Calu3 (cell line): ENCODE measurements around the gene PRKAA2. TPM values are rescaled to one million over a fixed set of nuclear protein-coding genes. Genes with fewer than 3 reads are reported as not detected.

Experiments
- BruUV-seq: library from RNA; stranded (reverse); fragments of 400-500 nt; replicated peaks from 2 replicates; lab custom pipeline; 2021; lab: Mats Ljungman, UMichigan
- CTCF ChIA-PET: fragments of 300-600 bp; sonication (Branson Sonifier 250); formaldehyde crosslinking; loops from one replicate; lab custom pipeline; 2022; ENCODE audit warnings: antibody characterized with exemption; lab: Charles Lee
- DNase-seq: peaks from one replicate; pipeline ENCODE4 v3.0.0; 2022
- H3K27ac Mint-ChIP-seq: one replicate; pipeline ENCODE4 v1.8.0; 2022; ENCODE audit warnings: mixed read lengths; ENCODE audit not compliant: unreplicated experiment
- H3K27me3 Mint-ChIP-seq: one replicate; pipeline ENCODE4 v1.8.0; 2022; ENCODE audit warnings: mixed read lengths; ENCODE audit not compliant: unreplicated experiment
- H3K36me3 Mint-ChIP-seq: one replicate; pipeline ENCODE4 v1.8.0; 2022; ENCODE audit warnings: mild to moderate bottlenecking, moderate library complexity, mixed read lengths; ENCODE audit not compliant: insufficient read depth, unreplicated experiment
- H3K4me1 Mint-ChIP-seq: one replicate; pipeline ENCODE4 v1.8.0; 2022; ENCODE audit warnings: mild to moderate bottlenecking, low read depth, mixed read lengths; ENCODE audit not compliant: unreplicated experiment
- H3K4me3 Mint-ChIP-seq: one replicate; pipeline ENCODE4 v1.8.0; 2022; ENCODE audit warnings: mild to moderate bottlenecking, low read depth, moderate library complexity, mixed read lengths; ENCODE audit not compliant: unreplicated experiment
- H3K9me3 Mint-ChIP-seq: one replicate; pipeline ENCODE4 v1.8.0; 2022; ENCODE audit warnings: low read depth, mixed read lengths; ENCODE audit not compliant: unreplicated experiment
- intact Hi-C: fragments of 100-400 bp; cut with micrococcal nuclease; formaldehyde crosslinking; loops from one replicate; pipeline ENCODE4 v1.10.0; 2022; ENCODE audit not compliant: unreplicated experiment
- total RNA-seq: library from RNA; stranded (reverse); gene quantifications from 2 replicates; pipeline ENCODE4 v1.2.3, GENCODE V29; 2022
- TF ChIP-seq, protein P1 (sequence below): fragments of 200-600 bp; IDR thresholded peaks from one replicate; pipeline ENCODE4 v1.8.0; 2022; ENCODE audit warnings: antibody characterized with exemption; ENCODE audit not compliant: unreplicated experiment

The PRKAA2 gene
- total RNA-seq, 1 experiment from 2014 or later: 9.7 TPM

DNA sequence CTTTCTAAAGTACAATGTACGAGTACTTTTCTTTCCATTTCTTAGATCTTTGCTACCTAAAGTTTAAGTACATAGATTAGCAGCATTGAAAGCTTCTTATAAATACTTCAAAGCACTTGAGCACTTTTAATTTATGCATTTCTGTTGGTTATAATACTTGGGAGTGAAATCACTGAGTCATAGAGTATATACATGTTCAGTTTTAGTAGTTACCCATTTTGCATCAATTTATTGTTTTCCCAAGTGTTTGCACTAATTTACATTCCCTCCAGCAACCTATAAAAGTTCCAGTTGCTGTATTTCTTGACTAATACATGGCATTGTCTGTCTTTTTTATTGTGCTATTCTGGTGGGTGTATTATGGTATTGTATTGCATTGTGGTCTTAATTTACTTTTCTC lies 20.3 kb downstream of the PRKAA2 start:
- H3K4me3 Mint-ChIP-seq: no peak overlapping the region
- TF ChIP-seq, protein P1, sequence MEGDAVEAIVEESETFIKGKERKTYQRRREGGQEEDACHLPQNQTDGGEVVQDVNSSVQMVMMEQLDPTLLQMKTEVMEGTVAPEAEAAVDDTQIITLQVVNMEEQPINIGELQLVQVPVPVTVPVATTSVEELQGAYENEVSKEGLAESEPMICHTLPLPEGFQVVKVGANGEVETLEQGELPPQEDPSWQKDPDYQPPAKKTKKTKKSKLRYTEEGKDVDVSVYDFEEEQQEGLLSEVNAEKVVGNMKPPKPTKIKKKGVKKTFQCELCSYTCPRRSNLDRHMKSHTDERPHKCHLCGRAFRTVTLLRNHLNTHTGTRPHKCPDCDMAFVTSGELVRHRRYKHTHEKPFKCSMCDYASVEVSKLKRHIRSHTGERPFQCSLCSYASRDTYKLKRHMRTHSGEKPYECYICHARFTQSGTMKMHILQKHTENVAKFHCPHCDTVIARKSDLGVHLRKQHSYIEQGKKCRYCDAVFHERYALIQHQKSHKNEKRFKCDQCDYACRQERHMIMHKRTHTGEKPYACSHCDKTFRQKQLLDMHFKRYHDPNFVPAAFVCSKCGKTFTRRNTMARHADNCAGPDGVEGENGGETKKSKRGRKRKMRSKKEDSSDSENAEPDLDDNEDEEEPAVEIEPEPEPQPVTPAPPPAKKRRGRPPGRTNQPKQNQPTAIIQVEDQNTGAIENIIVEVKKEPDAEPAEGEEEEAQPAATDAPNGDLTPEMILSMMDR: no peak
- H3K27me3 Mint-ChIP-seq: no peaks in the 10 kb centered on the region
- no TSS peak for BruUV-seq
- no peaks in the 10 kb centered on the region for H3K9me3 Mint-ChIP-seq
- CTCF ChIA-PET: no interaction called here
- DNase-seq: no peak
- no peaks in the 10 kb centered on the region for H3K36me3 Mint-ChIP-seq
- H3K4me1 Mint-ChIP-seq: no peaks in the 10 kb centered on the region
- intact Hi-C loops: no loop called here
- no peak overlapping the region for H3K27ac Mint-ChIP-seq

DNA sequence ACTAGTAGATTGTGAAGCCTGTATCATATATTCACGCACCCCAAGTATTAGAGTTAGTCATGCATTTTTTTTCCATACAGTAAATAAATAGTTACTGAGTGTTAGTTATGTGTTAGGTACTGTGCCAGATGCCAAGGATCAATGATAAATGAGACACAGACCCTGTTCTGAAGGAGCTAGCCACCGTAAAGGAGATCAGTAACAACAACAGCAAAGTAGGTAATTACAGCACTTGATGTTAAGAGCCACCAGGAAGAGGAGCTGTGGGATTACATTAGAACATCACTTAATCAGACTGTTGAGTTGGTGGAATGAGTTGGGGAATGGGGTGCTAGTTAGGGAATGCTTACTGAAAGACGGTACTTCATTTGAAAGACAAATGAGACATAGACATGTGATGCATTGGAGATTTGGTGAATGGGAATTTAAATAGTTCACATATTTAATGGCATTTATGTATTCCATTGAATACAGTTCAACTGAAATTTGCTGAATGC lies 21.0 kb downstream of the PRKAA2 start:
- Mint-ChIP-seq H3K4me1 (no peaks in the 10 kb centered on the region), H3K36me3 (no peaks in the 10 kb centered on the region), H3K4me3 (no peak overlapping the region), H3K27ac (no peak overlapping the region), H3K27me3 (no peaks in the 10 kb centered on the region), H3K9me3 (no peaks in the 10 kb centered on the region)
- CTCF ChIA-PET: no interaction called here
- DNase-seq: no peak
- BruUV-seq: no TSS peak
- TF ChIP-seq, protein P1: no peak
- intact Hi-C loops: no loop called here

DNA sequence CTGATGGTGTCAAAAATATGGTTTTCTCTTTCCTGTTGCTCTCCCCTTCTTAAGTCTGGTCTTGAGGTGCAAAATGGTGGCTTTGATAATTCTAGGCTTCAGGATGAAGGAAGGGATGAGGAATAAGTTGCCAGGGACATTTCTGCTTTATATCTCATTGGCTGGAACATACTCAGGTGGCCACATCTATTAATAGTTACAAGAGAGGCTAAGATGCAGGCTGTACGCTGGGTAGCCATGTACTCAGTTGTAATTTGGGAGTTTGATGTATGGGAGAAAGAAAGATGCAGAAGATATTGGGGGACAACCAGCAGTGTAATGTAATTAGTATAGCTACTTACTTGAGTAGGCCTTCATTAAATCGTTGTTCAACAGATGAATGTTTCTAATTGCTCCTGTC lies 25.2 kb downstream of the PRKAA2 start:
- BruUV-seq: no TSS peak
- no peaks in the 10 kb centered on the region for H3K27me3 Mint-ChIP-seq
- peaks cover 8% of the 10 kb centered on the region for H3K4me1 Mint-ChIP-seq
- no peaks in the 10 kb centered on the region for H3K36me3 Mint-ChIP-seq
- no peaks in the 10 kb centered on the region for H3K9me3 Mint-ChIP-seq
- no peak overlapping the region for H3K27ac Mint-ChIP-seq
- no peak overlapping the region for H3K4me3 Mint-ChIP-seq
- TF ChIP-seq, protein P1: no peak
- intact Hi-C loops: no loop called here
- DNase-seq: no peak
- CTCF ChIA-PET: interaction anchor here (0.5 kb wide), 1 partner anchor 20 kb away, joined by 3 read pairs; no protein-coding TSS in a partner anchor

DNA sequence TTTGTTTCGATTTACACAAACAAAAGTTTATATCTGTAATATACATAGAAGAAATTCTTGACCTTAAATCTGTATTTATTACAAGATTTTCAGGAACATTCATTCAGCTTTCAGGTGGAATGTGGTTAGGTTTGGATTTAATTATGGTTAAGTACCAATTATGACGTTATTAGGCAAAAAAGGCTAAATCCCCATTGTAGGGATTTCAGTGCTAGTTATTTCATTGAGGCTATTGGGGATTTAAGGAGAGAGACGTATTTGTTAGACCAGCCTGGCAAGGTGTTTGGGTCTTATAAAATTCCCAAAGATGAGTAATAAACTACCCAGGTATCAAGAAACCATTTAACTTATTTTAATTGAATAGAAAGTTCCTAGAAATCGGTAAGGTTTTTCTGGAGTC lies 26.0 kb downstream of the PRKAA2 start:
- no TSS peak for BruUV-seq
- no peak overlapping the region for H3K4me3 Mint-ChIP-seq
- DNase-seq: no peak
- intact Hi-C loops: no loop called here
- CTCF ChIA-PET: interaction anchor here (0.5 kb wide), 1 partner anchor 19 kb away, joined by 3 read pairs; no protein-coding TSS in a partner anchor
- H3K27me3 Mint-ChIP-seq: no peaks in the 10 kb centered on the region
- H3K36me3 Mint-ChIP-seq: no peaks in the 10 kb centered on the region
- TF ChIP-seq, protein P1: no peak
- no peak overlapping the region for H3K27ac Mint-ChIP-seq
- no peaks in the 10 kb centered on the region for H3K9me3 Mint-ChIP-seq
- peaks cover 8% of the 10 kb centered on the region for H3K4me1 Mint-ChIP-seq
